Activated naive CD4-positive, alpha-beta T cell treated with anti-CD3 and anti-CD28 coated beads, Interleukin-2, amount 50 U/mL, for 72 hours (primary cell): ENCODE data around the gene TGFBR3. TPM values are rescaled to one million over a fixed set of nuclear protein-coding genes. Genes with fewer than 3 reads are reported as not detected.

Experiments used
- ATAC-seq, 2 donors: fragments of 150-1000 bp; cut with Tn5 transposase; 2 replicates each; pipeline ENCODE4 v1.10.0; 2021; ENCODE audit warnings: mild to moderate bottlenecking in 2 of 2, moderate library complexity in 2 of 2
- DNase-seq, 2 donors: peaks; one replicate each; pipeline ENCODE4 v3.0.0; 2021 to 2022; ENCODE audit warnings: low spot score in 2 of 2
- H3K27ac Mint-ChIP-seq, 2 donors: one replicate each; pipeline ENCODE4 v1.8.0; 2022; ENCODE audit warnings: mild to moderate bottlenecking in 2 of 2, mixed read lengths in 2 of 2
- H3K36me3 Mint-ChIP-seq, 2 donors: one replicate each; pipeline ENCODE4 v1.8.0; 2022; ENCODE audit warnings: mixed read lengths in 2 of 2
- H3K9me3 Mint-ChIP-seq, 2 donors: one replicate each; pipeline ENCODE4 v1.8.0; 2022; ENCODE audit warnings: mixed read lengths in 2 of 2
- total RNA-seq, 2 donors: library from RNA; stranded (reverse); gene quantifications; one replicate each; pipeline ENCODE4 v1.2.3, GENCODE V29; 2022

The TGFBR3 gene
- total RNA-seq, 2 donors from 2014 or later = 1.2 to 3.3 TPM

- H3K36me3 Mint-ChIP-seq = peaks cover 6 to 11% of the 10 kb centered on the region in 2 donors
Measured at GRCh38 chr1:91718368-91718767, 167.6 kb downstream of the TGFBR3 start.

GRCh38 chr1:91717839-91718238 is 168.1 kb downstream of the TGFBR3 start:
- Mint-ChIP-seq H3K27ac (no peak overlapping the region), H3K36me3 (peaks cover 6 to 11% of the 10 kb centered on the region in 2 donors), H3K9me3 (no peaks in the 10 kb centered on the region)
- DNase-seq = no peak
- no peak for ATAC-seq

More at GRCh38 chr1:91718368-91718767, 167.6 kb downstream of the TGFBR3 start:
- Mint-ChIP-seq H3K9me3 (no peaks in the 10 kb centered on the region), H3K27ac (peak overlapping the region in 1 of 2 donors; percentile 65)
- DNase-seq (no peak), ATAC-seq (no peak)

GRCh38 chr1:91716339-91716738 is 169.6 kb downstream of the TGFBR3 start:
- Mint-ChIP-seq H3K36me3 (peaks cover 6 to 17% of the 10 kb centered on the region in 2 donors), H3K27ac (no peak overlapping the region), H3K9me3 (no peaks in the 10 kb centered on the region)
- ATAC-seq (no peak), DNase-seq (no peak)

GRCh38 chr1:91715416-91716000 is 170.4 kb downstream of the TGFBR3 start:
- Mint-ChIP-seq H3K36me3 (peaks cover 6 to 17% of the 10 kb centered on the region in 2 donors), H3K27ac (no peak overlapping the region), H3K9me3 (no peaks in the 10 kb centered on the region)
- ATAC-seq = no peak
- DNase-seq = no peak

GRCh38 chr1:91714867-91715381 is 171.0 kb downstream of the TGFBR3 start:
- Mint-ChIP-seq H3K36me3 (peaks cover 6 to 17% of the 10 kb centered on the region in 2 donors), H3K9me3 (no peaks in the 10 kb centered on the region), H3K27ac (no peak overlapping the region)
- ATAC-seq (no peak), DNase-seq (no peak)

- H3K9me3 Mint-ChIP-seq = no peaks in the 10 kb centered on the region
- peak; percentile 90 to 93 for ATAC-seq
- peak; percentile 36 to 65 for DNase-seq
- peaks cover 0 to 6% of the 10 kb centered on the region in 2 donors for H3K36me3 Mint-ChIP-seq
- peak overlapping the region; percentile 83 to 95 for H3K27ac Mint-ChIP-seq
Measured at GRCh38 chr1:91712981-91713841, 172.7 kb downstream of the TGFBR3 start.

GRCh38 chr1:91712393-91712792 is 173.6 kb downstream of the TGFBR3 start:
- no peaks in the 10 kb centered on the region for H3K9me3 Mint-ChIP-seq
- peak overlapping the region; percentile 83 to 95 for H3K27ac Mint-ChIP-seq
- H3K36me3 Mint-ChIP-seq = peaks cover 0 to 6% of the 10 kb centered on the region in 2 donors
- DNase-seq (no peak), ATAC-seq (peak in 1 of 2 donors; percentile 41)

GRCh38 chr1:91711504-91712247 is 174.3 kb downstream of the TGFBR3 start:
- DNase-seq = no peak
- Mint-ChIP-seq H3K27ac (peak overlapping the region in 1 of 2 donors; percentile 16), H3K9me3 (peaks cover 0 to 6% of the 10 kb centered on the region in 2 donors), H3K36me3 (peaks cover 0 to 6% of the 10 kb centered on the region in 2 donors)
- ATAC-seq = no peak

GRCh38 chr1:91710261-91710660 is 175.7 kb downstream of the TGFBR3 start:
- Mint-ChIP-seq H3K36me3 (peaks cover 0 to 6% of the 10 kb centered on the region in 2 donors), H3K27ac (no peak overlapping the region), H3K9me3 (peaks cover 0 to 7% of the 10 kb centered on the region in 2 donors)
- ATAC-seq (no peak), DNase-seq (no peak)

- no peak for ATAC-seq
Measured at GRCh38 chr1:91708691-91709090, 177.3 kb downstream of the TGFBR3 start.

GRCh38 chr1:91707890-91708218 is 178.1 kb downstream of the TGFBR3 start:
- peaks cover 0 to 7% of the 10 kb centered on the region in 2 donors for H3K9me3 Mint-ChIP-seq
- peaks cover 0 to 6% of the 10 kb centered on the region in 2 donors for H3K36me3 Mint-ChIP-seq
- no peak for DNase-seq
- no peak for ATAC-seq
- H3K27ac Mint-ChIP-seq = no peak overlapping the region

More at GRCh38 chr1:91708691-91709090, 177.3 kb downstream of the TGFBR3 start:
- DNase-seq = no peak
- H3K9me3 Mint-ChIP-seq = peaks cover 0 to 7% of the 10 kb centered on the region in 2 donors
- H3K27ac Mint-ChIP-seq = no peak overlapping the region
- peaks cover 0 to 6% of the 10 kb centered on the region in 2 donors for H3K36me3 Mint-ChIP-seq

- peaks cover 0 to 6% of the 10 kb centered on the region in 2 donors for H3K36me3 Mint-ChIP-seq
- H3K27ac Mint-ChIP-seq = no peak overlapping the region
Measured at GRCh38 chr1:91707114-91707889, 178.6 kb downstream of the TGFBR3 start.

GRCh38 chr1:91706140-91706957 is 179.6 kb downstream of the TGFBR3 start:
- H3K36me3 Mint-ChIP-seq = peaks cover 0 to 5% of the 10 kb centered on the region in 2 donors
- H3K9me3 Mint-ChIP-seq = peaks cover 0 to 8% of the 10 kb centered on the region in 2 donors
- no peak for ATAC-seq

More at GRCh38 chr1:91707114-91707889, 178.6 kb downstream of the TGFBR3 start:
- peaks cover 0 to 7% of the 10 kb centered on the region in 2 donors for H3K9me3 Mint-ChIP-seq
- no peak for DNase-seq
- no peak for ATAC-seq

GRCh38 chr1:91704746-91705145 is 181.2 kb downstream of the TGFBR3 start:
- Mint-ChIP-seq H3K9me3 (peaks cover 0 to 10% of the 10 kb centered on the region in 2 donors), H3K27ac (no peak overlapping the region), H3K36me3 (peaks cover 0 to 11% of the 10 kb centered on the region in 2 donors)
- ATAC-seq (no peak), DNase-seq (no peak)

More at GRCh38 chr1:91706140-91706957, 179.6 kb downstream of the TGFBR3 start:
- no peak for DNase-seq
- no peak overlapping the region for H3K27ac Mint-ChIP-seq

GRCh38 chr1:91703095-91703494 is 182.9 kb downstream of the TGFBR3 start:
- DNase-seq (no peak), ATAC-seq (no peak)
- Mint-ChIP-seq H3K27ac (no peak overlapping the region), H3K9me3 (peaks cover 5 to 17% of the 10 kb centered on the region in 2 donors), H3K36me3 (peaks cover 0 to 17% of the 10 kb centered on the region in 2 donors)
